CD4-positive, alpha-beta T cell treated with Interferon alpha-2 for 1 hour (primary cell): ENCODE data around the gene PEF1.

Experiments
- DNase-seq, 2 donors: peaks; one replicate each; pipeline ENCODE4 v3.0.0-alpha.2; 2020 to 2022

The PEF1 gene

DNA sequence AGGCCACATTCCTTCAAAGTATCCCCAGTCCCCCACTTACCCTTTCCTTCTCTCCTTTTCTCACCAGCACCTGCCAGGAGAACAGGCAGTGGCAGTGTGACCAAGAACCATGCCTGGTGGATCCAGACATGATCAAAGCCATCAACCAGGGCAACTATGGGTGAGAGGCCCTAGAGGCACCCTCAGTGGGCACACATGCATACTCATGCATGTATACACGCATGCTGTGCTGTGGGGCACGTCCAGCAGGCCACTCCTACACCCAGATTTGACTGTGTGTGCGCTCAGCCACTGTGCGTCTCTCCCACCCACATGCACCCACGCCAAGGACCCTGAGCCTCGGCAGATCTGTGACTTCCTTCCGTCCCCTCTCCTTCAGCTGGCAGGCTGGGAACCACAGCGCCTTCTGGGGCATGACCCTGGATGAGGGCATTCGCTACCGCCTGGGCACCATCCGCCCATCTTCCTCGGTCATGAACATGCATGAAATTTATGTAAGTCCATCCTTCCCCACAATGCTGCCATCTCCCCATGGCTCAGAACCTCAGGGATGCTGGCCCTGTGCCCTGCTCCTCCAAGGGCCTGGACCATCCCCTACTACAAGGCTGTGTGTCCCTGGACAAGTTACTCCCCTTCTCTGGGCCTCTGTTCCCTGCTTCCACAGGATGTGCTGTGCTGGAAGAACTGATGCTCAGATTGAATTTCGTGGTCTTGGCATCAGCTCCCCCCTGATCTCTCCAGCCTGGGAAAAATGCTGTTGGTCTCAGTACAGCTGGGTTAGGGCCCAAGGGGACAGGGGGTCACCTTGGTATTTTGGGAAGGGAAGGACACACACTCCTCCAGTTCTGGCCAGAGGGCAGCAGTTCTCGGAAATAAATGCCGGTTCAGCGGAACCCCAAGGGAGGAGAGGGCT, 61.3 kb downstream of the PEF1 start:
- no peak for DNase-seq

DNA sequence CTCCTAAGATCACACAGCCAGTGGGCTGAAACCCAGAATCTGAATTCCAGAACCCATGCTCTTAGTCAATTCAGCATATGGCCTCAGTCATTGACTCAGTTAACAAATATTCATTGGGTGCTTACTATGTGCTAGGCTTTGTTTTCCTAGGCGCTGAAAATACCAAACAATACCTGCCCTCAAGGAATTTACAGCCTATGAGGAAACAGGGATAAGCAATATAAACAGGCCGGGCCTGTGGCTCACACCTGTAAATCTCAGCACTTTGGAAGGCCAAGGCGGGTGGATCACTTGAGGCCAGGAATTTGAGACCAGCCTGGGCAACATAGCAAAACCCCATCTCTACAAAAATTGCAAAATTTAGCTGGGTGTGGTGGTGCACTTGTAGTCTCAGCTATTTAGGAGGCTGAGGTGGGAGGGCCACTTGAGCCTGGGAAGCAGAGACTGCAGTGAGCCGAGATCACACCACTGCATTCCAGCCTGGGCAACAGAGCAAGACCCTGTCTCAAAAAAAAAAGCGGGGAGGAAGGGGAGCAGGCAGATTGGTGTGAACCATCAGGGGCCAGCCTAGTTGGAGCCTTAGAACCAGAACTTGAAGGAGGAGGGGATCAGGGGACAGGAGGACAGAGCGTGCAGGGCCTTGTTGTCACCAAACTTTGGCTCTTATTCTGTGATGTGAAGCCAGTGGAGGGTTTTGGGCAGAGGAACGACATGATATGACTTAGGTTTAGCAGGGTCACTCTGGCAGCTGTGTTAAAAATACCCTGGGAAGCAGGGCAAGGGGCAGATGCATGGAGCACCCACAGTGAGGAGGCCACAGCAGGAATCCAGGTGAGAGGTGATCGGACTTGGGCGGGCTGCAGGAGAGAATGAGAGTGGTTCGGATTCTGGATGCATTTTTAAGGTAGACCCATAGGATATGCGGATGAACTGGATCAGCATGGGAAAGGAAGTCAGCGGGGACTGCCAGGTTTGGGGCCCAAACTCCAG, 62.6 kb downstream of the PEF1 start:
- DNase-seq = no peak

- DNase-seq = no peak
Observed at GRCh38 chr1:31580891-31581603, 63.6 kb downstream of the PEF1 start.

DNA sequence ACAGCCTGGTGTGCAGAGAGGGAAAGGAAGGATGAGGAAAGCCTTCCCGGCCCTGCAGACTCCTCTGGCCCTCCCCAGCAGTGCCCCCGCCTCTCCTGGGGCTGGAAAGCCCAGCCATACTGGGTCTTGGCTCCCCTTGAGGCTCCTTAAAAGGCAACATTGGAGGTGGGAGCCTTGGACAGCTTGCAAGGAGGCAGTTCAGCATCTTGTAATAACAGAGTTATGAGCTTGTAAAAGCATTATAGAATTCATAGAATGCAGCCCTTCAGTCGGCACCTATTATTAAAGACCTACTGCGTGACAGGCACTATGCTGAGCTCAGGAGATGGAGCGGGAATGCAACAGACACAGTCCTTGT, 64.2 kb downstream of the PEF1 start:
- no peak for DNase-seq
